IMR-90 (cell line): ENCODE results near the gene STRA8. TPM values are rescaled to one million over a fixed set of nuclear protein-coding genes. Genes with fewer than 3 reads are reported as not detected.

Source experiments
- ATAC-seq: fragments of 200-7000 bp; cut with Tn5 transposase; 2 replicates; pipeline ENCODE4 v1.9.1; 2020; ENCODE audit warnings: low read depth, mild to moderate bottlenecking, moderate library complexity
- BruUV-seq: library from RNA; stranded (reverse); fragments of 400-500 nt; replicated peaks from 2 replicates; lab custom pipeline; 2021; lab: Mats Ljungman, UMichigan
- CTCF ChIA-PET: fragments of 300-600 bp; formaldehyde crosslinking; extraction: SDS; loops from one replicate; lab custom pipeline; 2021; ENCODE audit warnings: antibody characterized with exemption; lab: Yijun Ruan, JAX
- POLR2A ChIA-PET: fragments of 300-600 bp; sonication (Branson Sonifier 250); formaldehyde crosslinking; loops from one replicate; lab custom pipeline; 2022; ENCODE audit warnings: antibody characterized with exemption; ENCODE audit not compliant: unreplicated experiment; lab: Charles Lee
- DNase-seq: peaks from one replicate; pipeline ENCODE4 v3.0.0; 2013
- H2AFZ ChIP-seq: replicated peaks from 2 replicates; pipeline ENCODE3; 2013; ENCODE audit warnings: low read length, mild to moderate bottlenecking; ENCODE audit not compliant: poor library complexity
- H2AK5ac ChIP-seq: 2 replicates; pipeline ENCODE4 v1.6.1; 2013; ENCODE audit warnings: low read depth, low read length, inconsistent platforms
- H2AK9ac ChIP-seq: replicated peaks from 2 replicates; pipeline ENCODE3; 2013; ENCODE audit warnings: mild to moderate bottlenecking, low read depth, low read length, moderate library complexity; ENCODE audit not compliant: poor library complexity
- H2BK120ac ChIP-seq: 2 replicates; pipeline ENCODE4 v1.6.1; 2013; ENCODE audit warnings: low read depth, low read length, inconsistent platforms
- H2BK15ac ChIP-seq: 3 replicates; pipeline ENCODE4 v1.6.1; 2013; ENCODE audit warnings: low read depth, low read length, inconsistent platforms
- H2BK20ac ChIP-seq: 2 replicates; pipeline ENCODE4 v1.6.1; 2013; ENCODE audit warnings: low read depth, mild to moderate bottlenecking, inconsistent platforms, low read length, moderate library complexity
- H2BK5ac ChIP-seq: 2 replicates; pipeline ENCODE4 v1.6.1; 2013; ENCODE audit warnings: mild to moderate bottlenecking, low read depth, low read length, inconsistent platforms; ENCODE audit not compliant: poor library complexity, severe bottlenecking
- H3K14ac ChIP-seq: replicated peaks from 2 replicates; pipeline ENCODE4 v1.6.1; 2013; ENCODE audit warnings: low read depth, low read length, inconsistent platforms
- H3K18ac ChIP-seq: 2 replicates; pipeline ENCODE4 v1.6.1; 2013; ENCODE audit warnings: low read depth, low read length, control low read depth
- H3K23ac ChIP-seq: 2 replicates; pipeline ENCODE4 v1.6.1; 2013; ENCODE audit warnings: low read depth, low read length, inconsistent platforms
- H3K27ac ChIP-seq: 2 replicates; pipeline ENCODE4 v1.5.1; 2013; ENCODE audit warnings: mild to moderate bottlenecking, control low read depth, low read length; ENCODE audit not compliant: insufficient read depth
- H3K27me3 ChIP-seq: 2 replicates; pipeline ENCODE4 v1.6.1; 2013; ENCODE audit warnings: low read length; ENCODE audit not compliant: control insufficient read depth, insufficient read depth
- H3K36me3 ChIP-seq: 2 replicates; pipeline ENCODE4 v1.6.1; 2013; ENCODE audit warnings: low read length, mixed read lengths; ENCODE audit not compliant: control insufficient read depth, insufficient read depth
- H3K4ac ChIP-seq: 2 replicates; pipeline ENCODE4 v1.6.1; 2013; ENCODE audit warnings: low read depth, low read length, inconsistent platforms
- H3K4me1 ChIP-seq: 2 replicates; pipeline ENCODE4 v1.6.1; 2013; ENCODE audit warnings: low read length, mixed read lengths; ENCODE audit not compliant: control insufficient read depth, insufficient read depth
- H3K4me2 ChIP-seq: 2 replicates; pipeline ENCODE4 v1.6.1; 2013; ENCODE audit warnings: low read depth, mild to moderate bottlenecking, control low read depth, low read length, moderate library complexity
- H3K4me3 ChIP-seq: 2 replicates; pipeline ENCODE4 v1.5.1; 2013; ENCODE audit warnings: low read depth, mild to moderate bottlenecking, control low read depth, low read length, moderate library complexity; ENCODE audit not compliant: insufficient read depth
- H3K56ac ChIP-seq: 2 replicates; pipeline ENCODE4 v1.6.1; 2013; ENCODE audit warnings: low read length, inconsistent platforms; ENCODE audit not compliant: insufficient read depth; ENCODE audit errors: extremely low read depth
- H3K79me1 ChIP-seq, 2 experiments: 2 replicates each; pipeline ENCODE4 v1.6.1; 2013; ENCODE audit warnings: low read length in 2 of 2, inconsistent platforms in 1 of 2, low read depth in 1 of 2
- H3K9ac ChIP-seq: 2 replicates; pipeline ENCODE4 v1.6.1; 2013; ENCODE audit warnings: low read depth, low read length, control low read depth
- H3K9me1 ChIP-seq: 2 replicates; pipeline ENCODE4 v1.6.1; 2013; ENCODE audit warnings: low read length, inconsistent platforms; ENCODE audit not compliant: insufficient read depth
- H3K9me3 ChIP-seq: 2 replicates; pipeline ENCODE4 v1.6.1; 2013; ENCODE audit warnings: low read length; ENCODE audit not compliant: control insufficient read depth, insufficient read depth
- H4K20me1 ChIP-seq: 2 replicates; pipeline ENCODE4 v1.6.1; 2013; ENCODE audit warnings: low read length, inconsistent platforms; ENCODE audit not compliant: insufficient read depth
- H4K5ac ChIP-seq: 2 replicates; pipeline ENCODE4 v1.6.1; 2013; ENCODE audit warnings: mild to moderate bottlenecking, low read depth, low read length, control low read depth
- H4K8ac ChIP-seq, 2 experiments: 2 replicates each; pipeline ENCODE4 v1.6.1; 2013; ENCODE audit warnings: low read depth in 2 of 2, low read length in 2 of 2, control low read depth in 1 of 2, inconsistent platforms in 1 of 2
- H4K91ac ChIP-seq: 2 replicates; pipeline ENCODE4 v1.6.1; 2013; ENCODE audit warnings: low read depth, low read length, inconsistent platforms; ENCODE audit not compliant: insufficient read depth
- BHLHE40 ChIP-seq: fragments of 150-350 bp; IDR thresholded peaks from 2 replicates; pipeline ENCODE4 v1.6.1; 2016; ENCODE audit warnings: mild to moderate bottlenecking, low read depth, low read length
- CEBPB ChIP-seq: IDR thresholded peaks from 2 replicates; pipeline ENCODE4 v1.6.1; 2012; ENCODE audit warnings: low read depth, low read length, improper control_type of control experiment
- CHD1 ChIP-seq: IDR thresholded peaks from 2 replicates; pipeline ENCODE4 v1.6.1; 2012; ENCODE audit warnings: low read depth, low read length, improper control_type of control experiment
- ELK1 ChIP-seq: fragments of 150-350 bp; IDR thresholded peaks from 2 replicates; pipeline ENCODE4 v1.6.1; 2016; ENCODE audit warnings: low read depth, mild to moderate bottlenecking, low read length, moderate library complexity, borderline replicate concordance
- FOS ChIP-seq: fragments of 150-350 bp; IDR thresholded peaks from 2 replicates; pipeline ENCODE4 v1.6.1; 2016; ENCODE audit warnings: low read depth, low read length
- MAZ ChIP-seq: IDR thresholded peaks from 2 replicates; pipeline ENCODE4 v1.6.1; 2012; ENCODE audit warnings: low read depth, mild to moderate bottlenecking, low read length, improper control_type of control experiment, moderate library complexity, borderline replicate concordance
- POLR2A ChIP-seq: IDR thresholded peaks from 2 replicates; pipeline ENCODE4 v1.6.1; 2012; ENCODE audit warnings: mild to moderate bottlenecking, low read depth, low read length
- RFX5 ChIP-seq: IDR thresholded peaks from 2 replicates; pipeline ENCODE4 v1.8.0; 2012; ENCODE audit warnings: low read depth, mild to moderate bottlenecking, low read length, moderate library complexity
- SMC3 ChIP-seq: fragments of 150-350 bp; IDR thresholded peaks from 2 replicates; pipeline ENCODE4 v1.6.1; 2016; ENCODE audit warnings: low read depth, mild to moderate bottlenecking, antibody characterized with exemption, low read length, moderate library complexity
- WGBS, 2 experiments: methylation state at CpG; one replicate each; pipeline versions ENCODE4 v1.1.5 to v1.1.7; 2013; ENCODE audit warnings: missing lambda C conversion rate in 2 of 2; ENCODE audit not compliant: insufficient read length in 1 of 2; ENCODE audit errors: extremely low coverage in 2 of 2; 5-methylcytosine and 5-hydroxymethylcytosine counted together
- dilution Hi-C: fragments of 300-500 bp; cut with HindIII; formaldehyde crosslinking; loops from one replicate; pipeline ENCODE4 v1.14.3; 2018; ENCODE audit warnings: low sequenced_read_pairs; ENCODE audit not compliant: unreplicated experiment
- in situ Hi-C: fragments of 300-500 bp; cut with MboI; formaldehyde crosslinking; loops from 3 replicates; pipeline ENCODE4 v1.14.3; 2019; ENCODE audit warnings: low sequenced_read_pairs, inconsistent platforms, mixed read lengths
- intact Hi-C: fragments of 100-400 bp; cut with micrococcal nuclease; formaldehyde crosslinking; loops from 2 replicates; pipeline ENCODE4 v1.10.0; 2022
- polyA plus RNA-seq, 3 experiments: library from polyadenylated mRNA; depleted of rRNA; stranded (reverse); fragments of >200 nt; gene quantifications; 2 replicates each; pipeline ENCODE4 v1.2.3, GENCODE V29; 2012; ENCODE audit warnings: low replicate concordance in 1 of 3
- total RNA-seq: library from RNA; depleted of rRNA; stranded (reverse); fragments of >200 nt; gene quantifications from 2 replicates; pipeline ENCODE4 v1.2.3, GENCODE V29; 2012

STRA8 gene
- total and polyA plus RNA-seq, 2 of the 4 experiments (the other 2 are of a cell fraction) = not detected

- no peak overlapping the region for H3K18ac ChIP-seq
- no peak overlapping the region for H2BK120ac ChIP-seq
- no peak overlapping the region for H4K8ac ChIP-seq
- H2AK9ac ChIP-seq = no peak overlapping the region
- no peak overlapping the region for H2AK5ac ChIP-seq
- H3K14ac ChIP-seq = no peak overlapping the region
- intact Hi-C loops = no loop called here
- no TSS peak for BruUV-seq
- H2BK20ac ChIP-seq = no peak overlapping the region
- H4K5ac ChIP-seq = no peak overlapping the region
- H3K23ac ChIP-seq = no peak overlapping the region
- H3K4ac ChIP-seq = no peak overlapping the region
- no peak overlapping the region for H2BK15ac ChIP-seq
- no peak overlapping the region for H3K4me2 ChIP-seq
- no peak overlapping the region for H3K56ac ChIP-seq
- H2AFZ ChIP-seq = no peak overlapping the region
- DNase-seq (no peak), ATAC-seq (no peak)
- H3K36me3 ChIP-seq = no peaks in the 10 kb centered on the region
- POLR2A ChIA-PET = no interaction called here
- H3K4me3 ChIP-seq = no peak overlapping the region
- 83% methylated on average over 1 of the region's 5 CpGs; no CpG with 5 or more reads in 1 of the 2 experiments for WGBS, 2 experiments
- H3K27me3 ChIP-seq = no peaks in the 10 kb centered on the region
- H3K4me1 ChIP-seq = no peaks in the 10 kb centered on the region
- no peak for TF ChIP-seq BHLHE40
- no peak for TF ChIP-seq POLR2A
- TF ChIP-seq RFX5 = no peak
- no peak for TF ChIP-seq ELK1
- TF ChIP-seq SMC3 = no peak
- TF ChIP-seq MAZ = no peak
- TF ChIP-seq CEBPB = no peak
- TF ChIP-seq CHD1 = no peak
- no peak for TF ChIP-seq FOS
- no peak overlapping the region for H3K27ac ChIP-seq
- no peak overlapping the region for H2BK5ac ChIP-seq
- H3K9me3 ChIP-seq = no peaks in the 10 kb centered on the region
- H4K91ac ChIP-seq = no peak overlapping the region
- no peaks in the 10 kb centered on the region for H4K20me1 ChIP-seq
- CTCF ChIA-PET = no interaction called here
- in situ Hi-C loops = no loop called here
- H3K9me1 ChIP-seq = no peaks in the 10 kb centered on the region
- dilution Hi-C loops = no loop called here
- H3K9ac ChIP-seq = no peak overlapping the region
- H3K79me1 ChIP-seq = no peaks in the 10 kb centered on the region
Measured at GRCh38 chr7:135285547-135286233, 52.1 kb downstream of the STRA8 start.
